Uterus (tissue), 2 donors: ENCODE data around the gene GAPDHS.

Experiments
- CTCF ChIP-seq, 4 experiments: fragments of 200-600 bp in 2 of 4; fragments of 450-650 bp in 2 of 4; sonication (generic) in 2 of 4; IDR thresholded peaks; one replicate each; pipeline ENCODE4 v1.5.1; 2016 to 2019; ENCODE audit warnings: antibody characterized with exemption in 4 of 4, mild to moderate bottlenecking in 2 of 4, moderate library complexity in 1 of 4
- POLR2A ChIP-seq, 2 donors: fragments of 450-650 bp; IDR thresholded peaks; one replicate each; pipeline ENCODE4 v1.6.1; 2016; ENCODE audit warnings: antibody characterized with exemption in 2 of 2, mild to moderate bottlenecking in 1 of 2, moderate library complexity in 1 of 2

DNA sequence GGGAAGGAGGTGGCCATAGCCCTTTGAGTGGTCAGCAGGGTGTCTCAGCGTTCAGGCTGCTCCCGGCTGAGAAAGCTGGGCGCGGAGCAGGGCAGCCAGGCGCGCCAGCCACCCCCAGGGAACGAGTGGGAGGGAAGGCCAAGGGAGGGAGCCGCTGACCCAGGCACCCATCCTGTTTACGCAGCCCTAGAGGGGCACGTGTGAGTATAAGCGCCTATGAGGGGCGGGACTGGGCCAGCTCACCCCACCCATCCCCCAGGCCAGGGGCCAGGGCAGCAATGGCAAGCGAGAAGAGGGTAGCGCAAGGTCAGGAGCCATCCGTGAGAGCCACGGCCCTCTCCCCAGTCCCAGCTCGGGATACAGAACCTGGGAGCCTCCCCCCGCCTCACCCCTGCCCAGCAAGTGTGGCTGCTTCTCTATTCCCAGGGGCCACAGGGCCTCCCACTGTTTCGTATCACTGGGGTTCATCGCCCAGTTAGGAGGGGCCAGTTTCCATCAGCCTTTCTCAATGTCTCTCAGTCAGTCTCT is 18.9 kb upstream of the GAPDHS start:
- TF ChIP-seq POLR2A (IDR thresholded peaks at IDR 0.05): no peak
- no peak for TF ChIP-seq CTCF (IDR thresholded peaks at IDR 0.05)
